Caco-2 (cell line): ENCODE data around the gene RAD50. TPM values are rescaled to one million over a fixed set of nuclear protein-coding genes. Genes with fewer than 3 reads are reported as not detected.

Experiments used
- BruUV-seq: library from RNA; stranded (reverse); fragments of 400-500 nt; replicated peaks from 2 replicates; lab custom pipeline; 2021; lab: Mats Ljungman, UMichigan
- CTCF ChIA-PET: fragments of 300-600 bp; sonication (Branson Sonifier 250); formaldehyde crosslinking; loops from one replicate; lab custom pipeline; 2022; ENCODE audit warnings: antibody characterized with exemption; lab: Charles Lee
- POLR2A ChIA-PET: fragments of 300-600 bp; sonication (Branson Sonifier 250); formaldehyde crosslinking; loops from one replicate; lab custom pipeline; 2022; ENCODE audit warnings: antibody characterized with exemption; lab: Charles Lee
- DNase-seq, 2 experiments: peaks; one replicate each; pipeline versions ENCODE4 v3.0.0 to v3.0.0-alpha.2; 2020 to 2022
- H3K27me3 ChIP-seq: replicated peaks from 2 replicates; pipeline ENCODE4 v1.6.0; 2011; ENCODE audit warnings: low read length; ENCODE audit not compliant: control insufficient read depth, insufficient read depth
- H3K36me3 ChIP-seq: 2 replicates; pipeline ENCODE4 v1.5.1; 2011; ENCODE audit warnings: low read length; ENCODE audit not compliant: control insufficient read depth, insufficient read depth
- H3K4me1 ChIP-seq: fragments of 250-450 bp; sonication (Bioruptor Pico); 2 replicates; pipeline ENCODE4 v1.5.1; 2020; ENCODE audit warnings: mild to moderate bottlenecking
- H3K4me3 ChIP-seq: 2 replicates; pipeline ENCODE4 v1.5.1; 2011; ENCODE audit warnings: low read depth, mild to moderate bottlenecking, control low read depth, low read length
- H3K9me3 ChIP-seq: fragments of 250-450 bp; sonication (Bioruptor Pico); 2 replicates; pipeline ENCODE4 v1.5.1; 2020; ENCODE audit warnings: mild to moderate bottlenecking, moderate library complexity
- H3K27ac Mint-ChIP-seq: one replicate; pipeline ENCODE4 v1.8.0; 2022; ENCODE audit warnings: mixed read lengths; ENCODE audit not compliant: unreplicated experiment
- H3K27me3 Mint-ChIP-seq: one replicate; pipeline ENCODE4 v1.8.0; 2022; ENCODE audit warnings: mixed read lengths; ENCODE audit not compliant: insufficient read depth, unreplicated experiment
- H3K36me3 Mint-ChIP-seq: one replicate; pipeline ENCODE4 v1.8.0; 2022; ENCODE audit warnings: mild to moderate bottlenecking, mixed read lengths; ENCODE audit not compliant: insufficient read depth, unreplicated experiment
- H3K4me1 Mint-ChIP-seq: one replicate; pipeline ENCODE4 v1.8.0; 2022; ENCODE audit warnings: low read depth, mixed read lengths; ENCODE audit not compliant: unreplicated experiment
- H3K4me3 Mint-ChIP-seq: one replicate; pipeline ENCODE4 v1.8.0; 2022; ENCODE audit warnings: mild to moderate bottlenecking, moderate library complexity, mixed read lengths; ENCODE audit not compliant: unreplicated experiment
- H3K9me3 Mint-ChIP-seq: one replicate; pipeline ENCODE4 v1.8.0; 2022; ENCODE audit warnings: mixed read lengths; ENCODE audit not compliant: unreplicated experiment
- intact Hi-C: fragments of 100-400 bp; cut with micrococcal nuclease; formaldehyde crosslinking; loops from one replicate; pipeline ENCODE4 v1.10.0; 2022; ENCODE audit not compliant: unreplicated experiment
- total RNA-seq: library from RNA; stranded (reverse); gene quantifications from 2 replicates; pipeline ENCODE4 v1.2.3, GENCODE V29; 2022
- TF ChIP-seq, protein P1 (sequence below), 2 experiments: fragments of 200-600 bp in 1 of 2; IDR thresholded peaks; 1 replicate in 1 of 2; 2 replicates in 1 of 2; pipeline versions ENCODE4 v1.5.1 to v1.8.0; 2011 to 2022; ENCODE audit warnings: antibody characterized with exemption in 1 of 2, control low read depth in 1 of 2, inconsistent platforms in 1 of 2, low read depth in 1 of 2, low read length in 1 of 2, mild to moderate bottlenecking in 1 of 2, moderate library complexity in 1 of 2; ENCODE audit not compliant: insufficient read depth in 1 of 2, severe bottlenecking in 1 of 2, unreplicated experiment in 1 of 2

RAD50 gene
- total RNA-seq, 1 experiment from 2014 or later, result 53.2 TPM

DNA sequence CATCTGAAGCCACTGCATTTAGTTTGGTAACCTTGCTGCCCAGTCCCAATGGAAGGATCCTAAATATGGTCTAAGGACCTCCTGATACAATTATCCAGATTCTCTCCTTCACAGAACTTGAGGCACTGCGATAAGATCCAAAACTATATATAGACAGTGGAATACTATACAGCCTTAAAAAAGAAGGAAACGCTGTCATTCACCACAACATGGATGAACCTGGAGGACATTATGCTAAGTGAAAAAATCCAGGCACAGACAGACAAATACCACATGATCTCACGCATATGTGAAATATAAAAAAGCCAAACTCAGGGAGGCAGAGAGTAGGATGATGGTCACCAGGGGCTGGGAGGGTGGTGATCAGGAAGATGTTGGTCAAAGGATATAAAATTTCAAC, 114.2 kb downstream of the RAD50 start:
- TF ChIP-seq, protein P1, sequence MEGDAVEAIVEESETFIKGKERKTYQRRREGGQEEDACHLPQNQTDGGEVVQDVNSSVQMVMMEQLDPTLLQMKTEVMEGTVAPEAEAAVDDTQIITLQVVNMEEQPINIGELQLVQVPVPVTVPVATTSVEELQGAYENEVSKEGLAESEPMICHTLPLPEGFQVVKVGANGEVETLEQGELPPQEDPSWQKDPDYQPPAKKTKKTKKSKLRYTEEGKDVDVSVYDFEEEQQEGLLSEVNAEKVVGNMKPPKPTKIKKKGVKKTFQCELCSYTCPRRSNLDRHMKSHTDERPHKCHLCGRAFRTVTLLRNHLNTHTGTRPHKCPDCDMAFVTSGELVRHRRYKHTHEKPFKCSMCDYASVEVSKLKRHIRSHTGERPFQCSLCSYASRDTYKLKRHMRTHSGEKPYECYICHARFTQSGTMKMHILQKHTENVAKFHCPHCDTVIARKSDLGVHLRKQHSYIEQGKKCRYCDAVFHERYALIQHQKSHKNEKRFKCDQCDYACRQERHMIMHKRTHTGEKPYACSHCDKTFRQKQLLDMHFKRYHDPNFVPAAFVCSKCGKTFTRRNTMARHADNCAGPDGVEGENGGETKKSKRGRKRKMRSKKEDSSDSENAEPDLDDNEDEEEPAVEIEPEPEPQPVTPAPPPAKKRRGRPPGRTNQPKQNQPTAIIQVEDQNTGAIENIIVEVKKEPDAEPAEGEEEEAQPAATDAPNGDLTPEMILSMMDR (IDR thresholded peaks at IDR 0.05; ENCODE audit: insufficient read depth in 1 of 2, low read depth in 1 of 2, low read length in 1 of 2, severe bottlenecking in 1 of 2, unreplicated experiment in 1 of 2), result no peak
- no peak overlapping the region for H3K27ac Mint-ChIP-seq
- ChIA-PET POLR2A (no interaction called here), CTCF (no interaction called here)
- H3K9me3 ChIP-seq, result no peaks in the 10 kb centered on the region
- H3K27me3 Mint-ChIP-seq, result no peaks in the 10 kb centered on the region
- H3K4me1 ChIP-seq, result peaks cover 10% of the 10 kb centered on the region
- no peaks in the 10 kb centered on the region for H3K9me3 Mint-ChIP-seq
- H3K4me3 Mint-ChIP-seq, result no peak overlapping the region
- no peaks in the 10 kb centered on the region for H3K27me3 ChIP-seq
- peaks cover 12% of the 10 kb centered on the region for H3K4me1 Mint-ChIP-seq
- no peak for DNase-seq
- no peak overlapping the region for H3K4me3 ChIP-seq
- intact Hi-C loops, result loop anchor here (10.0 kb wide), 1 partner anchor 146 kb away; no protein-coding TSS in a partner anchor
- no peaks in the 10 kb centered on the region for H3K36me3 ChIP-seq
- H3K36me3 Mint-ChIP-seq, result no peaks in the 10 kb centered on the region
- no TSS peak for BruUV-seq

DNA sequence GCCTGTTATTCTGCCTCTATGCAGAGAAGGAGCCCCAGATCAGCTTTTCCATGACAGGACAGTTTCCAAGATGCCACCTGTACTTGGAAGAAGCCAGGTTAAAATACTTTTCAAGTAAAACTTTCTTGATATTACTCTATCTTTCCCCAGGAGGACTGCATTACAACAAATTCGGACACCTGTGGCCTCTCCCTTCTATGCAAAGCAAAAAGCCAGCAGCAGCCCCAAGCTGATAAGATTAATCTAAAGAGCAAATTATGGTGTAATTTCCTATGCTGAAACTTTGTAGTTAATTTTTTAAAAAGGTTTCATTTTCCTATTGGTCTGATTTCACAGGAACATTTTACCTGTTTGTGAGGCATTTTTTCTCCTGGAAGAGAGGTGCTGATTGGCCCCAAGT, 116.7 kb downstream of the RAD50 start:
- H3K27ac Mint-ChIP-seq, result no peak overlapping the region
- no peaks in the 10 kb centered on the region for H3K36me3 ChIP-seq
- no TSS peak for BruUV-seq
- no peak for DNase-seq
- no peak overlapping the region for H3K4me3 Mint-ChIP-seq
- CTCF ChIA-PET, result no interaction called here
- H3K4me3 ChIP-seq, result no peak overlapping the region
- H3K27me3 ChIP-seq, result no peaks in the 10 kb centered on the region
- no peaks in the 10 kb centered on the region for H3K36me3 Mint-ChIP-seq
- peaks cover 5% of the 10 kb centered on the region; the same call in 1 of the 2 replicates for H3K4me1 ChIP-seq
- H3K27me3 Mint-ChIP-seq, result no peaks in the 10 kb centered on the region
- TF ChIP-seq, protein P1 (IDR thresholded peaks at IDR 0.05; ENCODE audit: insufficient read depth in 1 of 2, low read depth in 1 of 2, low read length in 1 of 2, severe bottlenecking in 1 of 2, unreplicated experiment in 1 of 2), result no peak
- H3K9me3 ChIP-seq, result no peaks in the 10 kb centered on the region
- intact Hi-C loops, result loop anchor here (10.0 kb wide), 1 partner anchor 149 kb away; no protein-coding TSS in a partner anchor
- no peaks in the 10 kb centered on the region for H3K4me1 Mint-ChIP-seq
- no peaks in the 10 kb centered on the region for H3K9me3 Mint-ChIP-seq
- POLR2A ChIA-PET, result interaction anchor here (0.6 kb wide), 1 partner anchor 31 kb away, joined by 3 read pairs; no protein-coding TSS in a partner anchor

DNA sequence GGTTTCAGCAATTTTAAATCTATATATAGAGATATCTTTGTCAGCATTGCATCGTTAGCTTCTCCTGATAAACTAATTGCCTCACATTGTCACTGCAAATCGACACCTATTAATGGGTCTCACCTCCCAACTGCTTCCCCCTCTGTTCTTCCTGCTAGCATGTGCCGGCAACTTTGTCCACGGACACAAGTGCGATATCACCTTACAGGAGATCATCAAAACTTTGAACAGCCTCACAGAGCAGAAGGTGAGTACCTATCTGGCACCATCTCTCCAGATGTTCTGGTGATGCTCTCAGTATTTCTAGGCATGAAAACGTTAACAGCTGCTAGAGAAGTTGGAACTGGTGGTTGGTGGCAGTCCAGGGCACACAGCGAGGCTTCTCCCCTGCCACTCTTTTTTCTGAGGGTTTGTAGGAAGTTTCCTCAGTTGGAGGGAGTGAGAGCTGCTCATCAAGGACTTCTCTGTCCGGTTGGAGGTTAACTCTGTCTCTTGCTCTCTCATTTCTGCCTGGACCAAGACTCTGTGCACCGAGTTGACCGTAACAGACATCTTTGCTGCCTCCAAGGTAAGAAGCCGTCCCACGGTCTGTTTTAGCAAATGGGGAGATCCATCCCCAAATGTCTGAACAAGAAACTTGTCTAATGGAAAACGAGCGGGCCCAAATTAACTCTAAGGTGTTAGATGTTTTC, 117.3 kb downstream of the RAD50 start, which contains the start of gene IL4:
IL4 (plus strand) TSS at position 51 of the 692 bp plus-strand sequence; CDS start at position 113, 62 bp downstream.
- TF ChIP-seq, protein P1 (IDR thresholded peaks at IDR 0.05; ENCODE audit: insufficient read depth in 1 of 2, low read depth in 1 of 2, low read length in 1 of 2, severe bottlenecking in 1 of 2, unreplicated experiment in 1 of 2), result no peak
- Histone ChIP-seq H3K27me3 (no peaks in the 10 kb centered on the region), H3K4me3 (no peak within 1 kb of the TSS), H3K36me3 (no peaks in the 10 kb centered on the region), H3K4me1 (peaks cover 5% of the 10 kb centered on the region; the same call in 1 of the 2 replicates), H3K9me3 (no peaks in the 10 kb centered on the region)
- intact Hi-C loops, result loop anchor here (10.0 kb wide), 1 partner anchor 149 kb away; no protein-coding TSS in a partner anchor
- Mint-ChIP-seq H3K9me3 (no peaks in the 10 kb centered on the region), H3K36me3 (no peaks in the 10 kb centered on the region), H3K4me1 (no peaks in the 10 kb centered on the region), H3K4me3 (no peak within 1 kb of the TSS), H3K27ac (no peak within 1 kb of the TSS), H3K27me3 (no peaks in the 10 kb centered on the region)
- ChIA-PET CTCF (no interaction called here), POLR2A (no interaction called here)
- no TSS peak for BruUV-seq
- DNase-seq, result no peak
